Measurements from ENCODE around the gene MPP2. TPM values are rescaled to one million over a fixed set of nuclear protein-coding genes. Genes with fewer than 3 reads are reported as not detected.
A peak's percentile ranks its signal among the peaks of the same experiment; 100 is the strongest.

Gene MPP2, protein sequence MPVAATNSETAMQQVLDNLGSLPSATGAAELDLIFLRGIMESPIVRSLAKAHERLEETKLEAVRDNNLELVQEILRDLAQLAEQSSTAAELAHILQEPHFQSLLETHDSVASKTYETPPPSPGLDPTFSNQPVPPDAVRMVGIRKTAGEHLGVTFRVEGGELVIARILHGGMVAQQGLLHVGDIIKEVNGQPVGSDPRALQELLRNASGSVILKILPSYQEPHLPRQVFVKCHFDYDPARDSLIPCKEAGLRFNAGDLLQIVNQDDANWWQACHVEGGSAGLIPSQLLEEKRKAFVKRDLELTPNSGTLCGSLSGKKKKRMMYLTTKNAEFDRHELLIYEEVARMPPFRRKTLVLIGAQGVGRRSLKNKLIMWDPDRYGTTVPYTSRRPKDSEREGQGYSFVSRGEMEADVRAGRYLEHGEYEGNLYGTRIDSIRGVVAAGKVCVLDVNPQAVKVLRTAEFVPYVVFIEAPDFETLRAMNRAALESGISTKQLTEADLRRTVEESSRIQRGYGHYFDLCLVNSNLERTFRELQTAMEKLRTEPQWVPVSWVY
- total RNA-seq: 1 to 10 TPM in 1 of 4 donors, under 1 TPM in 3; 0.18 to 3.6 (median 0.54) TPM

DNA sequence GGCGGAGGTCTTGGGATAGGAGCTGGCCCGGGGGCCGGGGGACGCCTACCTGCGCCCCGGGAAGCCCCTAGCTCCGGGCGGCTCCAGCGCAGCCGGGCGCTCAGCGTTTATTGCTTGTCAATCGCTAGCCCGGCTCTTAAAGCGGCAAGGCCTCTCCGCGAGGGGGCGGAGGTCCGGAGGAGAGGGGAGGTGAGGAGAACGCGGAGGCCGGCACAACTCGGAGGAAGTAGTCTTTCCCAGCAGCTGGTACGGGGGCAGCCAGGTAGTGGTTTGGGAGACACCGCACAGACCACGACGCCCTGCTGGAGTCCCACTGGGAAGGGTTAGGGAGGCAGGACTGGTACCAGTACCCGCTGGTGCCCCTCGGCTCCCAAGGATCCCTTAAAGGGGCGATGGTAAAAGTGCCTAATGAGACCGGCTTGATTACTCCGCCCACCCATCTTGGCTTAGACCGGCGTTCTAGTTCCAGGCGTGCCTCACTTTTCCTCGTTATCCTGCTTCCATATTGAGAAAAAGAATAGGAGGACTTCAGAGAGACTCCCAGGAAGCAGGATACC lies at the start of gene MPP2:
Gene MPP2 (minus strand): TSS at position 112 of the 557 bp plus-strand sequence. CDS start 3,076 bp downstream, outside the sequence.
- peaks cover 0 to 61% (median 6%) of the 10 kb centered on the region in 4 donors for H3K27me3 ChIP-seq
- peaks cover 23 to 36% (median 32%) of the 10 kb centered on the region in 3 donors for H3K4me1 ChIP-seq
- TF ChIP-seq, protein P1, sequence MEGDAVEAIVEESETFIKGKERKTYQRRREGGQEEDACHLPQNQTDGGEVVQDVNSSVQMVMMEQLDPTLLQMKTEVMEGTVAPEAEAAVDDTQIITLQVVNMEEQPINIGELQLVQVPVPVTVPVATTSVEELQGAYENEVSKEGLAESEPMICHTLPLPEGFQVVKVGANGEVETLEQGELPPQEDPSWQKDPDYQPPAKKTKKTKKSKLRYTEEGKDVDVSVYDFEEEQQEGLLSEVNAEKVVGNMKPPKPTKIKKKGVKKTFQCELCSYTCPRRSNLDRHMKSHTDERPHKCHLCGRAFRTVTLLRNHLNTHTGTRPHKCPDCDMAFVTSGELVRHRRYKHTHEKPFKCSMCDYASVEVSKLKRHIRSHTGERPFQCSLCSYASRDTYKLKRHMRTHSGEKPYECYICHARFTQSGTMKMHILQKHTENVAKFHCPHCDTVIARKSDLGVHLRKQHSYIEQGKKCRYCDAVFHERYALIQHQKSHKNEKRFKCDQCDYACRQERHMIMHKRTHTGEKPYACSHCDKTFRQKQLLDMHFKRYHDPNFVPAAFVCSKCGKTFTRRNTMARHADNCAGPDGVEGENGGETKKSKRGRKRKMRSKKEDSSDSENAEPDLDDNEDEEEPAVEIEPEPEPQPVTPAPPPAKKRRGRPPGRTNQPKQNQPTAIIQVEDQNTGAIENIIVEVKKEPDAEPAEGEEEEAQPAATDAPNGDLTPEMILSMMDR (IDR thresholded peaks at IDR 0.05): peak in 2 of 6 experiments; percentile 25 to 38
- peak in 2 of 4 donors; percentile 42 to 47 for TF ChIP-seq POLR2A (IDR thresholded peaks at IDR 0.05)
- H3K4me3 ChIP-seq: peak within 1 kb of the TSS; percentile 36 to 81 (median 64)
- H3K9me3 ChIP-seq: no peaks in the 10 kb centered on the region
- H3K27ac ChIP-seq: peak within 1 kb of the TSS; percentile 72 to 94 (median 87)
- no peaks in the 10 kb centered on the region for H3K36me3 ChIP-seq
- DNase-seq: no peak
- intact Hi-C loops (cut with DNase I): no loop called here
- 0 to 7% methylated on average over 6 to 15 of the region's 36 CpGs for WGBS, 2 donors

DNA sequence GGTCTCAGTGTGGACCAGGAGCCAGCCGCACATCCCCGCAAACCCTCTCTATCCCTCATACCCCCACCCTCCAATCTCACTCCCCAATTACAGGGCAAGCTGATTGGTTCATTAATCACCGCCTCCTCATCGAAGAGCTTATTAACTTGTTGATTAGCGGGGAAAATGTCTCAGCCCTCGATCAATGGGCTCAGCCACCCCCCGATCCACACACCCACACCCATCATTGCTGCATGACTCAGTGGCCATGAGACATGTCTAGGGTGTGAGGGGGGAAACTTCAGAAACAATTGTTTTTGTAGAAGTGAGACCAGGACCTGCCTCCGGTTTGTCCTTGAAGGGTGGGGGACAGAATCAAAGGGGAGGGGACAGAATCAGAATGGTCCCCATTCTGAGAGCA lies 48.9 kb upstream of the MPP2 start:
- H3K4me3 ChIP-seq: no peak overlapping the region
- DNase-seq: no peak
- H3K27ac ChIP-seq: no peak overlapping the region
- H3K9me3 ChIP-seq: no peaks in the 10 kb centered on the region
- TF ChIP-seq POLR2A (IDR thresholded peaks at IDR 0.05): no peak
- TF ChIP-seq, protein P1 (IDR thresholded peaks at IDR 0.05): no peak
- peaks cover 0 to 16% (median 7%) of the 10 kb centered on the region in 3 donors for H3K4me1 ChIP-seq
- intact Hi-C loops (cut with DNase I): no loop called here
- H3K36me3 ChIP-seq: no peaks in the 10 kb centered on the region
- WGBS, 2 donors: 86 to 89% methylated on average over 7 of the region's 8 CpGs
- peaks cover 13 to 69% (median 20%) of the 10 kb centered on the region in 4 donors for H3K27me3 ChIP-seq

DNA sequence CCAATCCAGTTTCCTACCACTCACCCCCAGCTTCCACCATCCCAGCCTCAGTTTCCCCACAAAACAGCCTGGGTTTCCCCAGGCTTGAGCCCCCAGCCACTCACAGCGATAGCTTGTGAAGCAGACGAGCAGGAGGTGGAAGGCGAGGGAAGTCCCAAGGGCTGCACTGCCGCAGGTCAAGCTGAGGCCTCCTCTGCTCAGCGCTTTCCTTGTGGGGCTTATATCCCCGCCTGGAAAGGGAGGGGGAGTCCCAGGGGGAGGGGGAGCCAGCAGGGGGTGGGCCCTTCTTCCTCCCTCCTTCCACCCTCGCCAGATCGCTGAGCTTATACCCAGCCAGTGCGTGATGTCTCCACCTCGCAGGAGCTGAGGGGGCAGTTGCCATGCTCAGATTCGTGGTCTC lies 46.4 kb upstream of the MPP2 start, which contains the start of gene PYY:
Gene PYY (minus strand): TSS at position 195 of the 400 bp plus-strand sequence. CDS start 457 bp downstream, outside the sequence.
- peaks cover 13 to 79% (median 20%) of the 10 kb centered on the region in 4 donors for H3K27me3 ChIP-seq
- no peak within 1 kb of the TSS for H3K27ac ChIP-seq
- H3K9me3 ChIP-seq: no peaks in the 10 kb centered on the region
- TF ChIP-seq, protein P1 (IDR thresholded peaks at IDR 0.05): no peak
- no peak for TF ChIP-seq POLR2A (IDR thresholded peaks at IDR 0.05)
- H3K4me1 ChIP-seq: peaks cover 0 to 16% (median 7%) of the 10 kb centered on the region in 3 donors
- peak within 1 kb of the TSS in 1 of 4 donors; percentile 38 for H3K4me3 ChIP-seq
- WGBS, 2 donors: 64% methylated on average over 5 of the region's 11 CpGs; no CpG with 5 or more reads in 1 of the 2 donors
- no peak for DNase-seq
- intact Hi-C loops (cut with DNase I): no loop called here
- no peaks in the 10 kb centered on the region for H3K36me3 ChIP-seq

DNA sequence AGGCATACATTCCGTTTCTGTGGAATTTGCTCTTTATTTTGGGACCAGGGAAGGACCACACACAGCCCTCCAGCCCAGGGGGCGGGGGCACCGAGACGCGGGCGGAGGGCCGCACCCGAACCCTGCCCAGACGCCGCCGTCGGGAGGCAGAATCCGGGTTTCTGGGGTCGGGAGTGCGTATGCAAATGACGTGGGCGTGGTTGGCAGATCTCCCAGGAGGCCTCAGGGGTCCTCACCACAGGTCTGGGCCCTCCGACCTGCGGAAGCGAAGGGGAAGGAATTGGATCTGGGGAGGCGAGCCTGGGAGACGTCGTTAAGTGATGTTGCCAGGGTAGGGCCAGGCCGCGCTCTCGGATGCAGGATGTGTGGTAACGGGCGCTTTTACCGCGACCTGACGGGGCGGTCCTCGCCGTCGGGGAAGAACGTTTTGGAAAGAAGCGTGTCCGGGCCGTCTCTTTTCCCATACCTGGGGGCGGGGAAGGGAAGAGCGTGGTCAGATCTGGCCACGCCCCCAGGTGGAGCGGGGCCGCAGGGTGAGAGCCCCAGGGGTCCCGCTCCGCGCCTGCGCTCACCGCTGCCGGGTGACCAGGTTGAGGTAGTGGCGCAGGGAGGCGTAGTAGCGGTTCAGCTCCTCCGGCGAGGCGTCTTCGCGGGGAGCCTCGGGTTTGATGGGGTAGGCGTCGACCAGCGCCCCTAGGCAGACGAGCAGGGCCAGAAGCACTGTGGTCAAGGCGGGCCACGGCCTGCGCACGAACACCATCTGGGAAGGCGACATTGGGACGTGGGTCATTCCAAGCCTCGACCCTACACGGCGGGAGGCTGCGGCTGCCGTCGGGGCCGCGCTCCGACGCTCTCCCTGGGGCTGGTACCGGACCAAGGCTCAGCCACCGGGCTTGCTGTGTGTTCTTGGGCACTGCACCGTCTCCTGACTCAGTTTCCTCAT lies 45.7 kb upstream of the MPP2 start:
- DNase-seq: no peak
- H3K36me3 ChIP-seq: no peaks in the 10 kb centered on the region
- no peak overlapping the region for H3K27ac ChIP-seq
- H3K4me3 ChIP-seq: peak overlapping the region in 1 of 4 donors; percentile 38
- H3K9me3 ChIP-seq: no peaks in the 10 kb centered on the region
- WGBS, 2 donors: 3 to 15% methylated on average over 15 to 29 of the region's 82 CpGs
- intact Hi-C loops (cut with DNase I): no loop called here
- TF ChIP-seq, protein P1 (IDR thresholded peaks at IDR 0.05): no peak
- no peak for TF ChIP-seq POLR2A (IDR thresholded peaks at IDR 0.05)
- H3K4me1 ChIP-seq: peaks cover 0 to 16% (median 7%) of the 10 kb centered on the region in 3 donors
- peaks cover 13 to 86% (median 20%) of the 10 kb centered on the region in 4 donors for H3K27me3 ChIP-seq
